ENCODE measurements around the gene NR5A2.

NR5A2 gene

GRCh38 chr1:200051620-200052019 is 24.1 kb downstream of the NR5A2 start:
- H3K9me2 ChIP-seq (replicated peaks; ENCODE audit: low read depth, low read length): no peaks in the 10 kb centered on the region
- no peaks in the 10 kb centered on the region for H3K4me1 ChIP-seq (ENCODE audit: insufficient read depth, low read length, poor library complexity, severe bottlenecking)
- H3K79me2 ChIP-seq (ENCODE audit: insufficient read depth, low read length): no peaks in the 10 kb centered on the region
- no peak overlapping the region for H3K4me2 ChIP-seq (ENCODE audit: low read depth, low read length, poor library complexity, severe bottlenecking)
- no peak for TF ChIP-seq EZH2phosphoT487 (IDR thresholded peaks at IDR 0.05; ENCODE audit: borderline replicate concordance)
- TF ChIP-seq CTCF (conservative IDR thresholded peaks at IDR 0.05; ENCODE audit: low read length): no peak
- no peaks in the 10 kb centered on the region for H3F3A ChIP-seq (ENCODE audit: low read depth)
- no peaks in the 10 kb centered on the region for H4K20me1 ChIP-seq (ENCODE audit: insufficient read depth, low read length, poor library complexity, severe bottlenecking)
- no peaks in the 10 kb centered on the region for H3K36me3 ChIP-seq (ENCODE audit: insufficient read depth, low read length)
- H3K27me3 ChIP-seq (ENCODE audit: insufficient read depth, low read length, poor library complexity, severe bottlenecking): no peaks in the 10 kb centered on the region
- H3K9ac ChIP-seq (ENCODE audit: low read depth, low read length, poor library complexity, severe bottlenecking): no peak overlapping the region
- no peaks in the 10 kb centered on the region for H3K9me3 ChIP-seq (ENCODE audit: insufficient read depth, low read depth, low read length)
- H2AFZ ChIP-seq (ENCODE audit: low read length): no peak overlapping the region
- no peak overlapping the region for H3K4me3 ChIP-seq (ENCODE audit: low read length, poor library complexity, severe bottlenecking)

- Histone ChIP-seq H3K4me1 (ENCODE audit: insufficient read depth, low read length, poor library complexity, severe bottlenecking) (no peaks in the 10 kb centered on the region), H3K4me3 (ENCODE audit: low read length, poor library complexity, severe bottlenecking) (no peak overlapping the region), H3K9me3 (ENCODE audit: insufficient read depth, low read depth, low read length) (no peaks in the 10 kb centered on the region), H3K27me3 (ENCODE audit: insufficient read depth, low read length, poor library complexity, severe bottlenecking) (no peaks in the 10 kb centered on the region), H3K79me2 (ENCODE audit: insufficient read depth, low read length) (no peaks in the 10 kb centered on the region), H3K36me3 (ENCODE audit: insufficient read depth, low read length) (no peaks in the 10 kb centered on the region), H3K4me2 (ENCODE audit: low read depth, low read length, poor library complexity, severe bottlenecking) (no peak overlapping the region), H3K9ac (ENCODE audit: low read depth, low read length, poor library complexity, severe bottlenecking) (no peak overlapping the region), H2AFZ (ENCODE audit: low read length) (no peak overlapping the region), H4K20me1 (ENCODE audit: insufficient read depth, low read length, poor library complexity, severe bottlenecking) (no peaks in the 10 kb centered on the region), H3K9me2 (replicated peaks; ENCODE audit: low read depth, low read length) (no peaks in the 10 kb centered on the region), H3F3A (ENCODE audit: low read depth) (no peaks in the 10 kb centered on the region)
- no peak for TF ChIP-seq EZH2phosphoT487 (IDR thresholded peaks at IDR 0.05; ENCODE audit: borderline replicate concordance)
- no peak for TF ChIP-seq CTCF (conservative IDR thresholded peaks at IDR 0.05; ENCODE audit: low read length)
These were observed 25.6 kb downstream of the NR5A2 start for GRCh38 chr1:200053091-200053490.

GRCh38 chr1:200053646-200054045 is 26.1 kb downstream of the NR5A2 start:
- Histone ChIP-seq H3K9me2 (replicated peaks; ENCODE audit: low read depth, low read length) (no peaks in the 10 kb centered on the region), H3K4me1 (ENCODE audit: insufficient read depth, low read length, poor library complexity, severe bottlenecking) (no peaks in the 10 kb centered on the region), H3K4me2 (ENCODE audit: low read depth, low read length, poor library complexity, severe bottlenecking) (no peak overlapping the region)

More at GRCh38 chr1:200053646-200054045, 26.1 kb downstream of the NR5A2 start:
- H4K20me1 ChIP-seq (ENCODE audit: insufficient read depth, low read length, poor library complexity, severe bottlenecking): no peaks in the 10 kb centered on the region
- no peak overlapping the region for H3K4me3 ChIP-seq (ENCODE audit: low read length, poor library complexity, severe bottlenecking)
- no peak overlapping the region for H2AFZ ChIP-seq (ENCODE audit: low read length)
- no peaks in the 10 kb centered on the region for H3K27me3 ChIP-seq (ENCODE audit: insufficient read depth, low read length, poor library complexity, severe bottlenecking)
- no peaks in the 10 kb centered on the region for H3K79me2 ChIP-seq (ENCODE audit: insufficient read depth, low read length)
- no peaks in the 10 kb centered on the region for H3K9me3 ChIP-seq (ENCODE audit: insufficient read depth, low read depth, low read length)
- no peaks in the 10 kb centered on the region for H3K36me3 ChIP-seq (ENCODE audit: insufficient read depth, low read length)
- TF ChIP-seq EZH2phosphoT487 (IDR thresholded peaks at IDR 0.05; ENCODE audit: borderline replicate concordance): no peak
- TF ChIP-seq CTCF (conservative IDR thresholded peaks at IDR 0.05; ENCODE audit: low read length): no peak
- H3K9ac ChIP-seq (ENCODE audit: low read depth, low read length, poor library complexity, severe bottlenecking): no peak overlapping the region
- H3F3A ChIP-seq (ENCODE audit: low read depth): no peaks in the 10 kb centered on the region
